Lung (tissue), 12 donors: ENCODE results near the gene DACT3. TPM values are rescaled to one million over a fixed set of nuclear protein-coding genes. Genes with fewer than 3 reads are reported as not detected.

Experiments used
- ATAC-seq: fragments of 200-7000 bp; cut with Tn5 transposase; one replicate; pipeline ENCODE4 v1.9.1; 2020; ENCODE audit warnings: moderate number of reproducible peaks; ENCODE audit not compliant: insufficient read depth, low FRiP score
- DNase-seq, 3 donors: peaks; one replicate each; pipeline ENCODE4 v3.0.0-alpha.2; 2013 to 2017
- H3K27ac ChIP-seq, 2 donors: one replicate each; pipeline ENCODE4 v1.5.1; 2013; ENCODE audit warnings: mild to moderate bottlenecking in 2 of 2, moderate library complexity in 2 of 2, control low read depth in 1 of 2, inconsistent platforms in 1 of 2, low read depth in 1 of 2, low read length in 1 of 2
- H3K27me3 ChIP-seq, 3 donors: one replicate each; pipeline ENCODE4 v1.5.1; 2013; ENCODE audit warnings: low read length in 2 of 3; ENCODE audit not compliant: control insufficient read depth in 3 of 3, insufficient read depth in 3 of 3
- H3K36me3 ChIP-seq, 4 donors: one replicate each; pipeline ENCODE4 v1.5.1; 2013; ENCODE audit warnings: low read length in 4 of 4, mild to moderate bottlenecking in 1 of 4, moderate library complexity in 1 of 4; ENCODE audit not compliant: control insufficient read depth in 4 of 4, insufficient read depth in 4 of 4
- H3K4me1 ChIP-seq, 5 donors: one replicate each; pipeline ENCODE4 v1.5.1; 2013; ENCODE audit warnings: low read length in 5 of 5, mild to moderate bottlenecking in 2 of 5, moderate library complexity in 1 of 5; ENCODE audit not compliant: control insufficient read depth in 5 of 5, insufficient read depth in 5 of 5
- H3K4me3 ChIP-seq: one replicate; pipeline ENCODE4 v1.5.1; 2013; ENCODE audit warnings: mild to moderate bottlenecking, control low read depth, moderate library complexity
- H3K9ac ChIP-seq, 2 donors: one replicate each; pipeline ENCODE4 v1.5.1; 2013; ENCODE audit warnings: low read length in 2 of 2, control low read depth in 1 of 2; ENCODE audit not compliant: insufficient read depth in 1 of 2
- H3K9me3 ChIP-seq, 4 donors: one replicate each; pipeline ENCODE4 v1.5.1; 2013; ENCODE audit warnings: low read length in 3 of 4, mild to moderate bottlenecking in 1 of 4, moderate library complexity in 1 of 4; ENCODE audit not compliant: control insufficient read depth in 4 of 4, insufficient read depth in 3 of 4
- CTCF ChIP-seq: IDR thresholded peaks from 2 replicates; pipeline ENCODE4 v1.5.1; 2012; ENCODE audit warnings: mild to moderate bottlenecking; ENCODE audit errors: control extremely low read depth, extremely low read depth
- WGBS, 2 donors: extraction: QIAGEN DNeasy Blood & Tissue Kit; methylation state at CpG; one replicate each; pipeline ENCODE4 v1.1.7; 2013; 5-methylcytosine and 5-hydroxymethylcytosine counted together
- polyA plus RNA-seq, 2 donors: library from polyadenylated mRNA; stranded (reverse); fragments of 200-250 nt; gene quantifications; one replicate each; pipeline ENCODE4 v1.2.1, GENCODE V29; 2013
- total RNA-seq, 2 donors: library from RNA; depleted of rRNA in 1 of 2; stranded (reverse); fragments of >200 nt in 1 of 2; gene quantifications; one replicate each; pipeline ENCODE4 v1.2.1, GENCODE V29; 2014 to 2021
- donor health status: control.
- donor health status: control.
- donor health status: Bipolar disorder and iron deficiency.
- donor health status: healthy.
- donor health status: DM: yes; HTN: yes; CAD: no.

Gene DACT3
- total and polyA plus RNA-seq, 4 donors = 2.8 to 14.0 (median 5.8) TPM

GRCh38 chr19:46678110-46678732 is 17.2 kb upstream of the DACT3 start:
- H3K36me3 ChIP-seq = peaks cover 9 to 55% (median 28%) of the 10 kb centered on the region in 4 donors

DNA sequence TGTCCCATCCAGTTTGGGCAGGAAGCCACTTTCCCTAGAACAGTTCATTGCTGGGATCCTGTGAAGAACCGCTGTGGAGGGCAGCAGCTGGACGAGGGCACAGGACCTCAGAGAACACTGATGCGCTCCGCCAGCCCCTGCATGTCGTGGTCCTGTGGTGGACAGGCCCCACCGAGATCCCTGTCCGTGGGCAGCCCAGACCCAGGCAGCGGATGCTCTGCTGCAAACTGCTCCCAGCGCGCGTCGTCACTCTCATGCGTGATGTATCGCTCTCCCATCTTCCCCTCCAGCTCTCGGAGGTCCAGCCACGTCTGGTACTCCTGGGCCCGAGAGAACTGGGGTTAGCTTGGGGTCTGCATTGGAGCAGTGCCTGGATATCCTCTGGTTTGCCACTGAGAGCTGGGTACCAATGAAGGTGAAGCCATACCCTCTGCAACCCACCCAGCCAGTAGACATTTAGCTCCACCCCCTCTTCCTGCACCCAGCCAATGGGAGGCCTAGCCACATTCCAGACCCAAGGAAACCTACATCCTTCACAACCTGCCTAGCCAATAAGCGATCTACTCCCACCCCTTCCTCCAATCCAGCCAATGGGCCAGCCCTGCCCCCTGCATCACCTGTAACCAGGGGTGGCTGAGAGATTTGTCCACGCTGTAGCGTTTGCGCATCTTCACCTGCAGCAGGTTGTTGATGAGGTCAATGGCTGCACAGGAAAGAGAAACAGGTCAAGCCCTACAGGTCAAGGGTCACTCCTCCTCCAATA is 13.6 kb upstream of the DACT3 start:
- DNase-seq (no peak), ATAC-seq (no peak)
- no peaks in the 10 kb centered on the region for H3K4me1 ChIP-seq
- 95 to 96% methylated on average over 21 of the region's 21 CpGs for WGBS, 2 donors
- no peaks in the 10 kb centered on the region for H3K27me3 ChIP-seq
- H3K36me3 ChIP-seq = peaks cover 6 to 45% (median 31%) of the 10 kb centered on the region in 4 donors
- no peaks in the 10 kb centered on the region for H3K9me3 ChIP-seq
- no peak for TF ChIP-seq CTCF
- H3K4me3 ChIP-seq = no peak overlapping the region
- no peak overlapping the region for H3K27ac ChIP-seq
- no peak overlapping the region for H3K9ac ChIP-seq

More at GRCh38 chr19:46678110-46678732, 17.2 kb upstream of the DACT3 start:
- Histone ChIP-seq H3K27me3 (no peaks in the 10 kb centered on the region), H3K9me3 (no peaks in the 10 kb centered on the region), H3K4me1 (no peaks in the 10 kb centered on the region), H3K9ac (no peak overlapping the region), H3K4me3 (no peak overlapping the region), H3K27ac (no peak overlapping the region)
- 86% methylated on average over 26 of the region's 26 CpGs for WGBS, 2 donors
- no peak for ATAC-seq
- no peak for DNase-seq
- TF ChIP-seq CTCF = no peak

GRCh38 chr19:46670813-46671212 is 9.8 kb upstream of the DACT3 start:
- Histone ChIP-seq H3K27me3 (no peaks in the 10 kb centered on the region), H3K9me3 (no peaks in the 10 kb centered on the region), H3K36me3 (peaks cover 6 to 19% (median 14%) of the 10 kb centered on the region in 4 donors), H3K4me1 (no peaks in the 10 kb centered on the region), H3K9ac (no peak overlapping the region), H3K4me3 (no peak overlapping the region), H3K27ac (no peak overlapping the region)
- ATAC-seq = no peak
- no peak for TF ChIP-seq CTCF
- DNase-seq = no peak
